ENCODE data around the gene SPATA2L. TPM values are rescaled to one million over a fixed set of nuclear protein-coding genes. Genes with fewer than 3 reads are reported as not detected.

The SPATA2L gene
- total and polyA plus RNA-seq, 2 of the 13 experiments (the other 11 are each of a cell fraction or from before 2014, with no cell fraction given): 9.1 to 20.7 TPM

GRCh38 chr16:89720813-89721545 is 19.5 kb upstream of the SPATA2L start, which contains the start of the genes VPS9D1 and ZNF276 (continued):
- TF ChIP-seq, protein P1, sequence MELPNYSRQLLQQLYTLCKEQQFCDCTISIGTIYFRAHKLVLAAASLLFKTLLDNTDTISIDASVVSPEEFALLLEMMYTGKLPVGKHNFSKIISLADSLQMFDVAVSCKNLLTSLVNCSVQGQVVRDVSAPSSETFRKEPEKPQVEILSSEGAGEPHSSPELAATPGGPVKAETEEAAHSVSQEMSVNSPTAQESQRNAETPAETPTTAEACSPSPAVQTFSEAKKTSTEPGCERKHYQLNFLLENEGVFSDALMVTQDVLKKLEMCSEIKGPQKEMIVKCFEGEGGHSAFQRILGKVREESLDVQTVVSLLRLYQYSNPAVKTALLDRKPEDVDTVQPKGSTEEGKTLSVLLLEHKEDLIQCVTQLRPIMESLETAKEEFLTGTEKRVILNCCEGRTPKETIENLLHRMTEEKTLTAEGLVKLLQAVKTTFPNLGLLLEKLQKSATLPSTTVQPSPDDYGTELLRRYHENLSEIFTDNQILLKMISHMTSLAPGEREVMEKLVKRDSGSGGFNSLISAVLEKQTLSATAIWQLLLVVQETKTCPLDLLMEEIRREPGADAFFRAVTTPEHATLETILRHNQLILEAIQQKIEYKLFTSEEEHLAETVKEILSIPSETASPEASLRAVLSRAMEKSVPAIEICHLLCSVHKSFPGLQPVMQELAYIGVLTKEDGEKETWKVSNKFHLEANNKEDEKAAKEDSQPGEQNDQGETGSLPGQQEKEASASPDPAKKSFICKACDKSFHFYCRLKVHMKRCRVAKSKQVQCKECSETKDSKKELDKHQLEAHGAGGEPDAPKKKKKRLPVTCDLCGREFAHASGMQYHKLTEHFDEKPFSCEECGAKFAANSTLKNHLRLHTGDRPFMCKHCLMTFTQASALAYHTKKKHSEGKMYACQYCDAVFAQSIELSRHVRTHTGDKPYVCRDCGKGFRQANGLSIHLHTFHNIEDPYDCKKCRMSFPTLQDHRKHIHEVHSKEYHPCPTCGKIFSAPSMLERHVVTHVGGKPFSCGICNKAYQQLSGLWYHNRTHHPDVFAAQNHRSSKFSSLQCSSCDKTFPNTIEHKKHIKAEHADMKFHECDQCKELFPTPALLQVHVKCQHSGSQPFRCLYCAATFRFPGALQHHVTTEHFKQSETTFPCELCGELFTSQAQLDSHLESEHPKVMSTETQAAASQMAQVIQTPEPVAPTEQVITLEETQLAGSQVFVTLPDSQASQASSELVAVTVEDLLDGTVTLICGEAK (IDR thresholded peaks at IDR 0.05): peak; percentile 78
- TF ChIP-seq, protein P1 (CRISPR knock-in tag; IDR thresholded peaks at IDR 0.05): peak; percentile 82
- TF ChIP-seq GATAD2A (CRISPR knock-in tag; IDR thresholded peaks at IDR 0.05): peak; percentile 75
- TF ChIP-seq SMARCC2 (IDR thresholded peaks at IDR 0.05): no peak
- TF ChIP-seq CCAR2 (optimal IDR thresholded peaks at IDR 0.05; ENCODE audit: low read depth, low read length): peak; percentile 75
- peak; percentile 69; the same call in 2 of the 3 replicates for TF ChIP-seq MXI1 (IDR thresholded peaks at IDR 0.05; ENCODE audit: borderline replicate concordance, low read depth, low read length)
- TF ChIP-seq HNRNPUL1 (IDR thresholded peaks at IDR 0.05; ENCODE audit: low read depth, low read length): peak; percentile 37; the same call in 1 of the 2 replicates
- no peak; the same call in 1 of the 2 replicates for TF ChIP-seq DNMT3B (CRISPR knock-in tag; conservative IDR thresholded peaks at IDR 0.05)
- peak; percentile 86; the same call in 1 of the 2 replicates for TF ChIP-seq FIP1L1 (IDR thresholded peaks at IDR 0.05; ENCODE audit: borderline replicate concordance, insufficient read depth, low read depth, low read length)
- TF ChIP-seq, protein P2, sequence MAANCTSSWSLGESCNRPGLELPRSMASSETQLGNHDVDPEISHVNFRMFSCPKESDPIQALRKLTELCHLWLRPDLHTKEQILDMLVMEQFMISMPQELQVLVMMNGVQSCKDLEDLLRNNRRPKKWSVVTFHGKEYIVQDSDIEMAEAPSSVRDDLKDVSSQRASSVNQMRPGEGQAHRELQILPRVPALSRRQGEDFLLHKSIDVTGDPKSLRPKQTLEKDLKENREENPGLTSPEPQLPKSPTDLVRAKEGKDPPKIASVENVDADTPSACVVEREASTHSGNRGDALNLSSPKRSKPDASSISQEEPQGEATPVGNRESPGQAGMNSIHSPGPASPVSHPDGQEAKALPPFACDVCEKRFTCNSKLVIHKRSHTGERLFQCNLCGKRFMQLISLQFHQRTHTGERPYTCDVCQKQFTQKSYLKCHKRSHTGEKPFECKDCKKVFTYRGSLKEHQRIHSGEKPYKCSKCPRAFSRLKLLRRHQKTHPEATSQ (CRISPR knock-in tag; IDR thresholded peaks at IDR 0.05; ENCODE audit: borderline replicate concordance): 0 out of 2 replicates have a peak, but pooled peaks have one; percentile 3
- TF ChIP-seq SATB2 (CRISPR knock-in tag; IDR thresholded peaks at IDR 0.05): peak; percentile 80
- TF ChIP-seq SUZ12 (IDR thresholded peaks at IDR 0.05; ENCODE audit: low read depth, low read length): no peak
- TF ChIP-seq PAWR (CRISPR knock-in tag; IDR thresholded peaks at IDR 0.05; ENCODE audit: borderline replicate concordance): peak; percentile 95; the same call in 1 of the 2 replicates
- TF ChIP-seq ZNF563 (CRISPR knock-in tag; IDR thresholded peaks at IDR 0.05): peak; percentile 91
- TF ChIP-seq MTA3 (CRISPR knock-in tag; IDR thresholded peaks at IDR 0.05): no peak
- TF ChIP-seq, protein P3, sequence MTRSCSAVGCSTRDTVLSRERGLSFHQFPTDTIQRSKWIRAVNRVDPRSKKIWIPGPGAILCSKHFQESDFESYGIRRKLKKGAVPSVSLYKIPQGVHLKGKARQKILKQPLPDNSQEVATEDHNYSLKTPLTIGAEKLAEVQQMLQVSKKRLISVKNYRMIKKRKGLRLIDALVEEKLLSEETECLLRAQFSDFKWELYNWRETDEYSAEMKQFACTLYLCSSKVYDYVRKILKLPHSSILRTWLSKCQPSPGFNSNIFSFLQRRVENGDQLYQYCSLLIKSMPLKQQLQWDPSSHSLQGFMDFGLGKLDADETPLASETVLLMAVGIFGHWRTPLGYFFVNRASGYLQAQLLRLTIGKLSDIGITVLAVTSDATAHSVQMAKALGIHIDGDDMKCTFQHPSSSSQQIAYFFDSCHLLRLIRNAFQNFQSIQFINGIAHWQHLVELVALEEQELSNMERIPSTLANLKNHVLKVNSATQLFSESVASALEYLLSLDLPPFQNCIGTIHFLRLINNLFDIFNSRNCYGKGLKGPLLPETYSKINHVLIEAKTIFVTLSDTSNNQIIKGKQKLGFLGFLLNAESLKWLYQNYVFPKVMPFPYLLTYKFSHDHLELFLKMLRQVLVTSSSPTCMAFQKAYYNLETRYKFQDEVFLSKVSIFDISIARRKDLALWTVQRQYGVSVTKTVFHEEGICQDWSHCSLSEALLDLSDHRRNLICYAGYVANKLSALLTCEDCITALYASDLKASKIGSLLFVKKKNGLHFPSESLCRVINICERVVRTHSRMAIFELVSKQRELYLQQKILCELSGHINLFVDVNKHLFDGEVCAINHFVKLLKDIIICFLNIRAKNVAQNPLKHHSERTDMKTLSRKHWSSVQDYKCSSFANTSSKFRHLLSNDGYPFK (CRISPR knock-in tag; IDR thresholded peaks at IDR 0.05; ENCODE audit: borderline replicate concordance): no peak
- TF ChIP-seq HMG20B (CRISPR knock-in tag; conservative IDR thresholded peaks at IDR 0.05): no peak
